NK-92 (cell line): ENCODE results near the gene PKLR.
"Not testable (repeated sequence)": the region's sequence is repeated elsewhere in the genome, so short reads cannot be mapped to it uniquely, and the experiment has no call there.

Source experiments
- DNase-seq: peaks from one replicate; lab custom pipeline; 2025; ENCODE audit not compliant: unreplicated experiment; lab: John Stamatoyannopoulos, UW

Gene PKLR

GRCh38 chr1:155301342-155301841 lies at the start of gene PKLR:
Gene PKLR, minus strand, starts transcription at chr1:155301438. Its CDS starts 43 bp downstream, at chr1:155301395.
- no peak for DNase-seq

- no peak for DNase-seq
Observed at GRCh38 chr1:155342842-155343241, 41.6 kb upstream of the PKLR start.

- DNase-seq: no peak
Observed at GRCh38 chr1:155339515-155340097, 38.4 kb upstream of the PKLR start.

- no peak for DNase-seq
Observed at GRCh38 chr1:155334962-155335361, 33.7 kb upstream of the PKLR start.

- no peak for DNase-seq
Observed at GRCh38 chr1:155329980-155330598, 28.9 kb upstream of the PKLR start.

- DNase-seq: not testable (repeated sequence)
Observed at GRCh38 chr1:155328856-155329255, 27.6 kb upstream of the PKLR start.

- DNase-seq: no peak
Observed at GRCh38 chr1:155327981-155328380, 26.7 kb upstream of the PKLR start.

GRCh38 chr1:155326631-155327037 lies 25.4 kb upstream of the PKLR start:
- no peak for DNase-seq

GRCh38 chr1:155326020-155326526 lies 24.8 kb upstream of the PKLR start:
- DNase-seq: no peak

- no peak for DNase-seq
Observed at GRCh38 chr1:155325603-155325893, 24.3 kb upstream of the PKLR start.

GRCh38 chr1:155324717-155325602 lies 23.7 kb upstream of the PKLR start:
- no peak for DNase-seq

- peak; percentile 49 for DNase-seq
Observed at GRCh38 chr1:155324037-155324716, 22.9 kb upstream of the PKLR start.

- DNase-seq: no peak
Observed at GRCh38 chr1:155323729-155324036, 22.4 kb upstream of the PKLR start.

GRCh38 chr1:155322953-155323728 lies 21.9 kb upstream of the PKLR start:
- DNase-seq: no peak

GRCh38 chr1:155322571-155322952 lies 21.3 kb upstream of the PKLR start:
- DNase-seq: no peak

GRCh38 chr1:155321639-155322503 lies 20.6 kb upstream of the PKLR start:
- DNase-seq: no peak

- DNase-seq: no peak
Observed at GRCh38 chr1:155320661-155321617, 19.7 kb upstream of the PKLR start, which contains the start of gene RUSC1. Gene RUSC1, plus strand, starts transcription at chr1:155320894. Its CDS starts 880 bp downstream, at chr1:155321774.

- no peak for DNase-seq
Observed at GRCh38 chr1:155320252-155320651, 19.0 kb upstream of the PKLR start.
